ENCODE results near the gene FCAMR. TPM values are rescaled to one million over a fixed set of nuclear protein-coding genes. Genes with fewer than 3 reads are reported as not detected.

FCAMR gene
- total RNA-seq, 1 experiment from 2014 or later: not detected

DNA sequence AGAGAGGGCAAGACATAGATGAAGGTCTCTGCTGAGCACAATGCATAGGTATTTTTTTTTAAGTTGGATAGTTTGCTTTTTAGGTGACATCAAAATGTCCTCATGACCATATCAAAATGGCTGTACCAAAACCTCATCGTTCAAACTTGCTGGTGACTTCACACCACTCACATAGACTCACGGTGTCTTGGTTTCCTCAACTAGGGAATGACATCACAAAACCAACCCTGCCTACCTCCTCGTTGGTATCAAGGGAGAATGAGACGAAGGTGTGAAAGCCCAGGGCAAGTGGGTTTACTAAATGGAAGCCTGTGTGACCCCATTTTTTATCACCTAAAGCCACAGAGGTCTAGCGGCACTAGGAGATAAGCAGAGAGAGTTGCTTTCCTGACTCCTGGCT is 25.6 kb downstream of the FCAMR start:
- Mint-ChIP-seq H3K27me3 (ENCODE audit: low read depth) (peaks cover 5% of the 10 kb centered on the region; the same call in 1 of the 2 replicates), H3K36me3 (no peaks in the 10 kb centered on the region), H3K27ac (no peak overlapping the region), H3K4me3 (no peak overlapping the region), H3K9me3 (peaks cover 5% of the 10 kb centered on the region), H3K4me1 (0 out of 2 replicates have a peak, but pooled peaks cover 3% of the 10 kb centered on the region)
- DNase-seq (ENCODE audit: low spot score) (no peak), ATAC-seq (no peak)
- ChIA-PET POLR2A (no interaction called here), CTCF (interaction anchor here (1.7 to 2.4 kb wide), 2 partner anchors 9 to 19 kb away, joined by 4 to 12 read pairs; no protein-coding TSS in a partner anchor)
- TF ChIP-seq, protein P1, sequence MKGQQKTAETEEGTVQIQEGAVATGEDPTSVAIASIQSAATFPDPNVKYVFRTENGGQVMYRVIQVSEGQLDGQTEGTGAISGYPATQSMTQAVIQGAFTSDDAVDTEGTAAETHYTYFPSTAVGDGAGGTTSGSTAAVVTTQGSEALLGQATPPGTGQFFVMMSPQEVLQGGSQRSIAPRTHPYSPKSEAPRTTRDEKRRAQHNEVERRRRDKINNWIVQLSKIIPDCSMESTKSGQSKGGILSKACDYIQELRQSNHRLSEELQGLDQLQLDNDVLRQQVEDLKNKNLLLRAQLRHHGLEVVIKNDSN (CRISPR knock-in tag; IDR thresholded peaks at IDR 0.05): no peak
- TF ChIP-seq, protein P2, sequence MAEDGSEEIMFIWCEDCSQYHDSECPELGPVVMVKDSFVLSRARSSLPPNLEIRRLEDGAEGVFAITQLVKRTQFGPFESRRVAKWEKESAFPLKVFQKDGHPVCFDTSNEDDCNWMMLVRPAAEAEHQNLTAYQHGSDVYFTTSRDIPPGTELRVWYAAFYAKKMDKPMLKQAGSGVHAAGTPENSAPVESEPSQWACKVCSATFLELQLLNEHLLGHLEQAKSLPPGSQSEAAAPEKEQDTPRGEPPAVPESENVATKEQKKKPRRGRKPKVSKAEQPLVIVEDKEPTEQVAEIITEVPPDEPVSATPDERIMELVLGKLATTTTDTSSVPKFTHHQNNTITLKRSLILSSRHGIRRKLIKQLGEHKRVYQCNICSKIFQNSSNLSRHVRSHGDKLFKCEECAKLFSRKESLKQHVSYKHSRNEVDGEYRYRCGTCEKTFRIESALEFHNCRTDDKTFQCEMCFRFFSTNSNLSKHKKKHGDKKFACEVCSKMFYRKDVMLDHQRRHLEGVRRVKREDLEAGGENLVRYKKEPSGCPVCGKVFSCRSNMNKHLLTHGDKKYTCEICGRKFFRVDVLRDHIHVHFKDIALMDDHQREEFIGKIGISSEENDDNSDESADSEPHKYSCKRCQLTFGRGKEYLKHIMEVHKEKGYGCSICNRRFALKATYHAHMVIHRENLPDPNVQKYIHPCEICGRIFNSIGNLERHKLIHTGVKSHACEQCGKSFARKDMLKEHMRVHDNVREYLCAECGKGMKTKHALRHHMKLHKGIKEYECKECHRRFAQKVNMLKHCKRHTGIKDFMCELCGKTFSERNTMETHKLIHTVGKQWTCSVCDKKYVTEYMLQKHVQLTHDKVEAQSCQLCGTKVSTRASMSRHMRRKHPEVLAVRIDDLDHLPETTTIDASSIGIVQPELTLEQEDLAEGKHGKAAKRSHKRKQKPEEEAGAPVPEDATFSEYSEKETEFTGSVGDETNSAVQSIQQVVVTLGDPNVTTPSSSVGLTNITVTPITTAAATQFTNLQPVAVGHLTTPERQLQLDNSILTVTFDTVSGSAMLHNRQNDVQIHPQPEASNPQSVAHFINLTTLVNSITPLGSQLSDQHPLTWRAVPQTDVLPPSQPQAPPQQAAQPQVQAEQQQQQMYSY (CRISPR knock-in tag; IDR thresholded peaks at IDR 0.05): no peak
- no peak for TF ChIP-seq GTF2I (CRISPR knock-in tag; conservative IDR thresholded peaks at IDR 0.05)
- TF ChIP-seq, protein P3, sequence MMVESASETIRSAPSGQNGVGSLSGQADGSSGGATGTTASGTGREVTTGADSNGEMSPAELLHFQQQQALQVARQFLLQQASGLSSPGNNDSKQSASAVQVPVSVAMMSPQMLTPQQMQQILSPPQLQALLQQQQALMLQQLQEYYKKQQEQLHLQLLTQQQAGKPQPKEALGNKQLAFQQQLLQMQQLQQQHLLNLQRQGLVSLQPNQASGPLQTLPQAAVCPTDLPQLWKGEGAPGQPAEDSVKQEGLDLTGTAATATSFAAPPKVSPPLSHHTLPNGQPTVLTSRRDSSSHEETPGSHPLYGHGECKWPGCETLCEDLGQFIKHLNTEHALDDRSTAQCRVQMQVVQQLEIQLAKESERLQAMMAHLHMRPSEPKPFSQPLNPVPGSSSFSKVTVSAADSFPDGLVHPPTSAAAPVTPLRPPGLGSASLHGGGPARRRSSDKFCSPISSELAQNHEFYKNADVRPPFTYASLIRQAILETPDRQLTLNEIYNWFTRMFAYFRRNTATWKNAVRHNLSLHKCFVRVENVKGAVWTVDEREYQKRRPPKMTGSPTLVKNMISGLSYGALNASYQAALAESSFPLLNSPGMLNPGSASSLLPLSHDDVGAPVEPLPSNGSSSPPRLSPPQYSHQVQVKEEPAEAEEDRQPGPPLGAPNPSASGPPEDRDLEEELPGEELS (CRISPR knock-in tag; IDR thresholded peaks at IDR 0.05): no peak
- no peak for TF ChIP-seq TP53 (CRISPR knock-in tag; IDR thresholded peaks at IDR 0.05)
- TF ChIP-seq, protein P4, sequence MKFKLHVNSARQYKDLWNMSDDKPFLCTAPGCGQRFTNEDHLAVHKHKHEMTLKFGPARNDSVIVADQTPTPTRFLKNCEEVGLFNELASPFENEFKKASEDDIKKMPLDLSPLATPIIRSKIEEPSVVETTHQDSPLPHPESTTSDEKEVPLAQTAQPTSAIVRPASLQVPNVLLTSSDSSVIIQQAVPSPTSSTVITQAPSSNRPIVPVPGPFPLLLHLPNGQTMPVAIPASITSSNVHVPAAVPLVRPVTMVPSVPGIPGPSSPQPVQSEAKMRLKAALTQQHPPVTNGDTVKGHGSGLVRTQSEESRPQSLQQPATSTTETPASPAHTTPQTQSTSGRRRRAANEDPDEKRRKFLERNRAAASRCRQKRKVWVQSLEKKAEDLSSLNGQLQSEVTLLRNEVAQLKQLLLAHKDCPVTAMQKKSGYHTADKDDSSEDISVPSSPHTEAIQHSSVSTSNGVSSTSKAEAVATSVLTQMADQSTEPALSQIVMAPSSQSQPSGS (CRISPR knock-in tag; IDR thresholded peaks at IDR 0.05; ENCODE audit: borderline replicate concordance, low read depth): no peak

DNA sequence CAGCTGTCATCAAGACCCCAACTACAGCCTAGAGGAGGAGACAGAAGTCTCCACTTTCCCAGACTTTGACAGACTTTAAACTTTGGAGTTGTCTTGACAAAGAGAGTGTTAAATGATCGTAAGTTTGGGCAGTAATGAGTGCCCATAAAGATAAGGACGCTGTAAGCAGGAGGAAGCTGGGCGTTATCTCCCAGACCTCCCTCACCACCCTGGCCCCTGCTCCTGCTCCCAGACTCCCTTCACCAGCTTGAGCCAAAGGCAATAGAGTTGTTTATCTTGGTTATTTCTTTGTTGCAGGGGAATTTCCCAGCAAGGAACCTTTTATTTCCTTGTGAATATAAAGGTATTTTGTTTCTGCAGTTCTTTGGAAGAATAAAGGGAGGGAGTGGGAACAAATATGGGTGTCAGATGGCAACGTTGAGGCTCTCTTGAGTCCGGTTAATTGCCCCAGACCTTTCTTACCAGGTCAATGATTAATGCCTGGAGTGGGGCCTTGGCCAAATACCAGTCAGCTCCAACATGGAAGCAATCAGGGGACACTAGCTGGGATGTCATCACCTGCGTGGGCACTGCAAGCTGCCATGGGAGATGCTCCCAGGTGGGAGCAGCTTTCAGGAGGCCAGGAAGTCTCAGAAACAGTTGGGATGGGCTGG is 28.4 kb downstream of the FCAMR start:
- Mint-ChIP-seq H3K27me3 (ENCODE audit: low read depth) (peaks cover 5% of the 10 kb centered on the region; the same call in 1 of the 2 replicates), H3K36me3 (no peaks in the 10 kb centered on the region), H3K27ac (no peak overlapping the region), H3K9me3 (no peaks in the 10 kb centered on the region), H3K4me1 (0 out of 2 replicates have a peak, but pooled peaks cover 3% of the 10 kb centered on the region), H3K4me3 (no peak overlapping the region)
- no peak for TF ChIP-seq HMGA2 (CRISPR knock-in tag; IDR thresholded peaks at IDR 0.05)
- no peak for TF ChIP-seq GABPB1 (CRISPR knock-in tag; IDR thresholded peaks at IDR 0.05)
- TF ChIP-seq ZNF263 (CRISPR knock-in tag; IDR thresholded peaks at IDR 0.05; ENCODE audit: low read depth): no peak
- no peak for TF ChIP-seq OVOL2 (CRISPR knock-in tag; IDR thresholded peaks at IDR 0.05; ENCODE audit: borderline replicate concordance)
- no peak for TF ChIP-seq GRHL2 (CRISPR knock-in tag; IDR thresholded peaks at IDR 0.05; ENCODE audit: insufficient replicate concordance, severe bottlenecking)
- TF ChIP-seq ZNF219 (CRISPR knock-in tag; IDR thresholded peaks at IDR 0.05; ENCODE audit: borderline replicate concordance): no peak
- TF ChIP-seq PRRX2 (CRISPR knock-in tag; IDR thresholded peaks at IDR 0.05): no peak
- no peak for TF ChIP-seq NR1H2 (CRISPR knock-in tag; IDR thresholded peaks at IDR 0.05)
- TF ChIP-seq, protein P5, sequence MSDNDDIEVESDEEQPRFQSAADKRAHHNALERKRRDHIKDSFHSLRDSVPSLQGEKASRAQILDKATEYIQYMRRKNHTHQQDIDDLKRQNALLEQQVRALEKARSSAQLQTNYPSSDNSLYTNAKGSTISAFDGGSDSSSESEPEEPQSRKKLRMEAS (CRISPR knock-in tag; IDR thresholded peaks at IDR 0.05): no peak
- no peak for TF ChIP-seq JAZF1 (CRISPR knock-in tag; IDR thresholded peaks at IDR 0.05)
- ChIA-PET CTCF (interaction anchor here (1.1 kb wide), 1 partner anchor 10 kb away, joined by 4 read pairs; no protein-coding TSS in a partner anchor), POLR2A (no interaction called here)
- DNase-seq (ENCODE audit: low spot score) (no peak), ATAC-seq (no peak)

Measured in WTC11 (cell line).